ENCODE results near the gene USP22.

The USP22 gene

GRCh38 chr17:20999841-21000532 lies 42.8 kb downstream of the USP22 start:
- DNase-seq (ENCODE audit: low read depth) = no peak

- DNase-seq (ENCODE audit: low read depth) = no peak
These were observed 43.7 kb downstream of the USP22 start for GRCh38 chr17:20999044-20999573.

GRCh38 chr17:20998571-20999043 lies 44.2 kb downstream of the USP22 start:
- DNase-seq (ENCODE audit: low read depth) = no peak

- no peak for DNase-seq (ENCODE audit: low read depth)
These were observed 44.9 kb downstream of the USP22 start for GRCh38 chr17:20997711-20998570.

GRCh38 chr17:20996724-20997615 lies 45.8 kb downstream of the USP22 start:
- no peak for DNase-seq (ENCODE audit: low read depth)

GRCh38 chr17:20995873-20996723 lies 46.7 kb downstream of the USP22 start:
- no peak for DNase-seq (ENCODE audit: low read depth)

- DNase-seq (ENCODE audit: low read depth) = no peak
These were observed 47.5 kb downstream of the USP22 start for GRCh38 chr17:20995164-20995872.

- no peak for DNase-seq (ENCODE audit: low read depth)
These were observed 48.0 kb downstream of the USP22 start for GRCh38 chr17:20994779-20995149.

- no peak for DNase-seq (ENCODE audit: low read depth)
These were observed 48.7 kb downstream of the USP22 start for GRCh38 chr17:20993863-20994778.

- DNase-seq (ENCODE audit: low read depth) = peak; percentile 66
These were observed 49.6 kb downstream of the USP22 start for GRCh38 chr17:20992987-20993862.

- no peak for DNase-seq (ENCODE audit: low read depth)
These were observed 50.4 kb downstream of the USP22 start for GRCh38 chr17:20992416-20992815.

GRCh38 chr17:20991276-20992037 lies 51.4 kb downstream of the USP22 start:
- DNase-seq (ENCODE audit: low read depth) = no peak

GRCh38 chr17:20989991-20990855 lies 52.6 kb downstream of the USP22 start:
- DNase-seq (ENCODE audit: low read depth) = no peak

GRCh38 chr17:20989481-20989880 lies 53.3 kb downstream of the USP22 start:
- no peak for DNase-seq (ENCODE audit: low read depth)

- no peak for DNase-seq (ENCODE audit: low read depth)
These were observed 53.9 kb downstream of the USP22 start for GRCh38 chr17:20988896-20989295.

GRCh38 chr17:20988001-20988636 lies 54.7 kb downstream of the USP22 start:
- DNase-seq (ENCODE audit: low read depth) = no peak

Measured in fibroblast of gingiva (primary cell).